ENCODE data around the gene SGCD. TPM values are rescaled to one million over a fixed set of nuclear protein-coding genes. Genes with fewer than 3 reads are reported as not detected.

The SGCD gene
- total RNA-seq, 1 donor from 2014 or later = 2.8 TPM

- DNase-seq (ENCODE audit: low spot score) = no peak
Measured at GRCh38 chr5:156361436-156362109, 34.6 kb downstream of the SGCD start.

GRCh38 chr5:156363861-156364260 is 36.9 kb downstream of the SGCD start:
- DNase-seq (ENCODE audit: low spot score) = no peak

GRCh38 chr5:156366521-156366920 is 39.6 kb downstream of the SGCD start:
- no peak for DNase-seq (ENCODE audit: low spot score)

GRCh38 chr5:156367597-156367996 is 40.6 kb downstream of the SGCD start:
- DNase-seq (ENCODE audit: low spot score) = no peak

- no peak for DNase-seq (ENCODE audit: low spot score)
Measured at GRCh38 chr5:156375895-156376495, 49.0 kb downstream of the SGCD start.

GRCh38 chr5:156376751-156377150 is 49.8 kb downstream of the SGCD start:
- no peak for DNase-seq (ENCODE audit: low spot score)

- DNase-seq (ENCODE audit: low spot score) = no peak
Measured at GRCh38 chr5:156378159-156378558, 51.2 kb downstream of the SGCD start.

GRCh38 chr5:156379206-156379605 is 52.2 kb downstream of the SGCD start:
- DNase-seq (ENCODE audit: low spot score) = no peak

- DNase-seq (ENCODE audit: low spot score) = no peak
Measured at GRCh38 chr5:156380848-156381247, 53.9 kb downstream of the SGCD start.

GRCh38 chr5:156383510-156384265 is 56.7 kb downstream of the SGCD start:
- no peak for DNase-seq (ENCODE audit: low spot score)

- no peak for DNase-seq (ENCODE audit: low spot score)
Measured at GRCh38 chr5:156385416-156385815, 58.5 kb downstream of the SGCD start.

- DNase-seq (ENCODE audit: low spot score) = no peak
Measured at GRCh38 chr5:156386976-156387375, 60.0 kb downstream of the SGCD start.

- DNase-seq (ENCODE audit: low spot score) = no peak
Measured at GRCh38 chr5:156387391-156387790, 60.4 kb downstream of the SGCD start.

GRCh38 chr5:156388233-156388632 is 61.3 kb downstream of the SGCD start:
- no peak for DNase-seq (ENCODE audit: low spot score)

- no peak for DNase-seq (ENCODE audit: low spot score)
Measured at GRCh38 chr5:156391139-156391538, 64.2 kb downstream of the SGCD start.

- DNase-seq (ENCODE audit: low spot score) = no peak
Measured at GRCh38 chr5:156393980-156394379, 67.0 kb downstream of the SGCD start.

GRCh38 chr5:156394642-156395305 is 67.8 kb downstream of the SGCD start:
- no peak for DNase-seq (ENCODE audit: low spot score)

- no peak for DNase-seq (ENCODE audit: low spot score)
Measured at GRCh38 chr5:156395306-156395675, 68.3 kb downstream of the SGCD start.

GRCh38 chr5:156396063-156396829 is 69.3 kb downstream of the SGCD start:
- no peak for DNase-seq (ENCODE audit: low spot score)

GRCh38 chr5:156396830-156397081 is 69.8 kb downstream of the SGCD start:
- DNase-seq (ENCODE audit: low spot score) = no peak

GRCh38 chr5:156399323-156399722 is 72.4 kb downstream of the SGCD start:
- no peak for DNase-seq (ENCODE audit: low spot score)

Measured in ureter (tissue), 1 donor.